Activated CD4-positive, CD25-positive, alpha-beta regulatory T cell treated with anti-CD3 and anti-CD28 coated beads, Interleukin-2, amount 50 U/mL, for 16 hours (primary cell): ENCODE measurements around the gene DSCAM.

Experiments
- DNase-seq: peaks from one replicate; pipeline ENCODE4 v3.0.0-alpha.2; 2020; ENCODE audit warnings: low read depth, low spot score

DSCAM gene

DNA sequence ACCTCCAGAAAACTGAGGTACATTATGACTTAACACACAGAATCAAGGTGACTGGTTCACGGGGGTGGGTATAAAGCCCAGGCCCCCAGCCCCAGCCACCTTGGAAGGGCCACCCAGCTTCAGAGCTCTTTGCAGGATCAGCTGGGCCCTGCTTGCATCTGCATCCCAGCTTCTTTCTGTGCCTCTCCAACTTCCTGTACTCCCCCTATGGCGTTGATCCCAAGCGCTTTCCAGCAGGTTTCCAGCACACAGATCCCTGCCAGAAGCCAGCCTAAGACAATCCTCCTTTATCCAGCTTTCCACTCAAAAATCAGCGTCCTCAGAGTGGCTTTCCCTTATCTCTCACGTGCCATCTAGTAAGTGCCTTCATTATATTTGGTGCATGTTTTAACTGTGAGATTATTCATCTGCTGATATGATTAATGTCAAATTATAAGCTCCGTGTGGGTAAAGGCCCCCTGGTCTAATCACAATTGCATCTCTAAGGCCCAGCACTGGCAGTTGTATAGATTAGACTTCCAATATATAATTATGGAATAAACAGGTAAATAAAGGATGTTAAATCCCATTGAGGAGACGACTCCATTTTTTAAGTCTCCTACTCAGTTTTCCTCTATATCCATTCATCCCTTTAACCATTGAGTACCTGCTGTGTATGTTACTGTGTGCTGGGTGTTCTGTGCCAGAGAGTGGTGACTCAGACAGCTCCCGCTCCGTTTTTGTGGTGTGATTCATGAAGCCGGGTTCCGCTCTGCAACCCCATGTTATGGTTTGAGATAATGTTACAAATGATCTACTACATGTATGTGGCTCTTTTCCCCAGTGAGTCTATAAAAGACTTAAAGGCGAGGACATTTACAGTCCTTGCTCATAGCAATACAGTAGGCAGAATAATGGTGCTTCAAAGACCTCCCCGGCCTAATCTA, 592.2 kb downstream of the DSCAM start:
- no peak for DNase-seq

DNA sequence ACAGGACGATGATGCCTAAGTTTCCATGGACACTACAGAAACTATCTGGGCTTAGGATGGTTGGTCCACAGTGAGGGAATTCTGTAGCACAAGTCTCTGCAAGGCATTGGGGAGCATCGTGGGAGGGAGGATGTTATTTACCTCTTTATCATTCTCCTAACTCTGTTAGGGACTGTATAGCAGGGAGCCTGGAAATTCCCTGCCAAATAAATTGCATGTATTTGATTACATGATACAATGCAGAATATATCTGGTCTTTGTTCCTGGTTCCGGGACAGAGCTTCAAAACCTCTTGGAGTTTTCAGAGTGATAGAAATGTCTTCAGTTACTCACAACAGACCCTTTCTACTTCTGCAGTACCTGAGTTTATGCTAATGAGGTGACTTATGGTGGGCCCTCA, 593.8 kb downstream of the DSCAM start:
- DNase-seq, result no peak

- no peak for DNase-seq
Measured at GRCh38 chr21:40250514-40251294, 596.3 kb downstream of the DSCAM start.

DNA sequence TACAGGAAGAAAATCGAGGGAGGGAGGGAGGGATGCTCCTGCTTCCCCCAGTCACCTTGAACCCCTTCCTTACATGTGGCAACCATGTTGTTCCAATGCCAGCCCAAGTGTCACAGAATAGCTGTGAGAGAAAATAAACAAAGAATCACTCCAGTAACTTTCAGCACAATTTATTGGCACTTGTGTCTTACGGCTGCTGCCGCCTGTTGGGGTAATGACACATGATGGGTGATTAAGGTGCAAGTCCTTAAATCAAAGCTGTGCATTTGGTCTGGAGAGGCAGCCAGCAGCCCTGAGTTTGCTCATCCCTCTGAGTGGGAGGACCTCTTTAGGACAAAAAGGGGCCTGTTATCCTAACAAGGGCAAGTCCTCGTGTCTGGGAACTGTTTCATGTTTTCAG, 602.0 kb downstream of the DSCAM start:
- no peak for DNase-seq

- no peak for DNase-seq
Measured at GRCh38 chr21:40243685-40244084, 603.3 kb downstream of the DSCAM start.

- no peak for DNase-seq
Measured at GRCh38 chr21:40242586-40243265, 604.2 kb downstream of the DSCAM start.

- DNase-seq, result no peak
Measured at GRCh38 chr21:40235528-40235927, 611.4 kb downstream of the DSCAM start.

- no peak for DNase-seq
Measured at GRCh38 chr21:40231979-40232378, 615.0 kb downstream of the DSCAM start.

DNA sequence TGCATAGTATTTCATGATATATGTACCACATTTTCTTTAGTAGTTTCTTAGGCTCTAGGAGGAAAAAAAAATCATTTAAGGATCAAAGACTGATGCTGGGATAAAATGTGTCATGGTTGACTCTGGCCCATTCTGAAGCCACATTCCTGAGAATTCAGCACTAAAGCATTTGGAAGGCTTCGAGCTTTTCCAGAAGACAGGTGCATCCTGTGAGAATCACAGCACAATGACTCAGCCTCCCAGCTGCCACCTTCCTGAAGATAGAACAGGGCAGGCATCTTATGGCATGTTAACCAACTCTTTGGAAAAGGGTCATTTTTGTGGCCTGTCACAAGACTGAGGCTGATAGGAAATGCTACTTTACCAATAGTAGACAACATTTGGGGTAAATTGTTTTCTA, 619.9 kb downstream of the DSCAM start:
- no peak for DNase-seq

DNA sequence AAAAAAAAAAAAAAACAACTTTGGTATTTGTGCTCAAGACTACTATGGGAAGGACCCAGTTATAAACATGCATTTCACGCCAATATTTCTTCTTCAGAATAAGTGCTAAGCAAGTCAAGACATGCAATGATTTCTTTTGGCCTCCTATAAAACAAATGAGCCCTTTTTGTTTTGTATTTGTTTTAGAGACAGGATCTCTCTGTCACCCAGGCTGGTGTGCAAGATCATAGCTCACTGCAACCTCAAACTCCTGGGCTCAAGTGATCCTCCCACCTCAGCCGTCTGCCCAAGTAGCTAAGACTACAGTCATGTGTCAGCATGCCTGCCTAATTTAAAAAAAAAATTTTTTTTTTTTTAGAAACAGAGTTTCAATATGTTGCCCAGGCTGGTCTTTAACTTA, 631.0 kb downstream of the DSCAM start:
- no peak for DNase-seq

GRCh38 chr21:40210251-40210650, 636.7 kb downstream of the DSCAM start:
- no peak for DNase-seq

- DNase-seq, result no peak
Measured at GRCh38 chr21:40208948-40209345, 638.0 kb downstream of the DSCAM start.

DNA sequence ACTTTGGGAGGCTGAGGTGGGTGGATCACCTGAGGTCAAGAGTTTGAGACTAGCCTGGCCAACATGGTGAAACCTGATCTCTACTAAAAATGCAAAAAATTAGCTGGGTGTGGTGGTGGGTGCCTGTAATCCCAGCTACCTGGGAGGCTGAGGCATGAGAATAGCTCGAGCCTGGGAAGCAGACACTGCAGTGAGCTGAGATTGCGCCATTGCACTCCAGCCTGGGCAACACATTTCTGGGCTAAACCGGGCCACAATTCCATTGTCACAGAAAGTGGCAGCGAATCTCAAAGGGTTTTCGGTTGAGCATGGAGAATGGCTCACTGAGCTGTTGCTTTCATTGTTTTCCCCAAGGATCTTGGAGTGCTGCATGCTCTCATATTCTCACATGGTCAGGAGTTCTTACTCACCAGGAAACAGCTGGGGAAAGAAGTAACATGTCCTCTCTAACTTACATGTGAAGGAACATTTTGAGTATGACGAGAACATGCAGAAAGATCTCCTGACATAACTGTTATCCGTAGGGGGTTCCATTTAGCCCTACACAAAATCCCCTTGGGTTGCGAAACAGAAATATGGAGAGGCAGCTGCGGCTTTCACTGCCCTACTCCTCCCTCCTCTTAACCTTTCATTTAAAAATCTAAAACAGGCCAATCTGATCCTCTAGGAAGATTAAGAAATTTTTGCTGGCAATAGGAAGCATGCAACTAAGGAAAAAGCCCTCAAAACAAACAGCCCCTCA, 638.6 kb downstream of the DSCAM start:
- no peak for DNase-seq

GRCh38 chr21:40200946-40201345, 646.0 kb downstream of the DSCAM start:
- no peak for DNase-seq

DNA sequence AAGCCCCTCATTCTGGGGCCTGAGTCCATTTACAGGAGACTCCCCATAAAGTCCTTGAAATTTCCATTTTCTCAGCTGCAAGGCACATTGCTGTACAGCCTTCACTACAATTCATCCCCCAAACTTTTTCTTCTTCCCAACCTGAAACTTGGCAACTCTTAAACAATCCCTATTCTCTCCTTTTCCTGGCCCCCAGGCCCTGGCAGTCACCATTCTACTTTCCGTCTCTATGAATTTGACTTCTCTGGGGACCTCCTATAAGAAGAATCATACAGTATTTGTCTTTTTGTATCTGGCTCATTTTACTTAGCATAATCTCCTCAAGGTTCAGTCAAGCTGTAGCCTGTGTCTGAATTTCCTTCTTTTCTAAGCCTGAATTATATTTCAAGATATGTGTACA, 646.8 kb downstream of the DSCAM start:
- no peak for DNase-seq

DNA sequence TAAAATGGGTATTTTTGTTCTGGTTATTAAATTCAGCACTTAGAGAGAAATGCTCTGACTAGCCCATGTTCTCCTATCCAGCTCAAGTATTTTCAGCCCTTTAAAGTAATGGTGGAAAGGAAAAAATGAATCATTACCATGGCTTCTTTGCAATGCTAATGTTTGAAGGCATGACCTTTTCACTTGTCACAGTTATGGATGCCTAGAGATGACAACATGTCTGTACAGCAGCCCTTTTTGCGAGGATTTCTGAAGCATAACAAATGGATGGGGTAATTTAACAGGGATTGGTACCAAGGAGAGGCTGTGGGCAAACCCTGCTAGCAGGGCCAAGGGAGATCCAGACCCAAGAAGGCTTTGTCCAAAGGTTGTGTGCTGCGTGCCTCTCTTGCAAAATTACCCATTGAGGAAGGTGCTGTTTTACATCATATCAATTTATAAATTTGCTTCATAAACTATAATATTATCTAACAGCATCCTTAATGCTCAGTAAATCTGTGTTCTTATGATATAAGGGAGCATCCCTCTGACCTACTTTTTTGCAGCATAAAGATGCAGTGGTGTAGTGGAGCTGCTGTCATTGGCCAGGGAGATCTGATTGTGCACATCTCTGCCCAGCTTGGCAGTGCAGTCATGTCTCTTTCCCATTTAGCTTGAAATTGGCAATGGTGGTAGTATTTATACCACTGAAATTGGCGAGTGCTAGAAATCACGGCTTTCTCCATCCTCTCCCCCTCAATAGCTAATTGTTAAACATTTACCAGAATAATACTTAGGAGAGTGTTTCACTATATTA, 652.6 kb downstream of the DSCAM start:
- DNase-seq, result no peak

DNA sequence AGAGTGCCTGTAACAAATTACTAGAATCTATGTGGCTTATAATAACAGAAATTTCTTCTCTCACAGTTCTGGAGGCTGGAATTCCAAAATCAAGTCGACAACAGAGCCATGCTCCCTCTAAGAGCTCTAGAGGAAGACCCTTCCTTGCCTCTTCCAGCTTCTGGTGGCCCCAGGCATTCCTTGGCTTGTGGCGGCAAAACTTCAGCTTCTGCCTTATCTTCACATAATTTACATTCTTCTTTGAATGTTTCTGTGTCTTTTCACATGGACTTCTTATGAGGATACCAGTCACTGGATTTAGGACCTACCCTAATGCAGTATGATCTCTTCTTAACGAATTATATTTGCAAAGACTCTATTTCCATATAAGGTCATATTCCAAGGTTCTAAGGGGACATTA, 655.3 kb downstream of the DSCAM start:
- no peak for DNase-seq

- no peak for DNase-seq
Measured at GRCh38 chr21:40191196-40191595, 655.8 kb downstream of the DSCAM start.

DNA sequence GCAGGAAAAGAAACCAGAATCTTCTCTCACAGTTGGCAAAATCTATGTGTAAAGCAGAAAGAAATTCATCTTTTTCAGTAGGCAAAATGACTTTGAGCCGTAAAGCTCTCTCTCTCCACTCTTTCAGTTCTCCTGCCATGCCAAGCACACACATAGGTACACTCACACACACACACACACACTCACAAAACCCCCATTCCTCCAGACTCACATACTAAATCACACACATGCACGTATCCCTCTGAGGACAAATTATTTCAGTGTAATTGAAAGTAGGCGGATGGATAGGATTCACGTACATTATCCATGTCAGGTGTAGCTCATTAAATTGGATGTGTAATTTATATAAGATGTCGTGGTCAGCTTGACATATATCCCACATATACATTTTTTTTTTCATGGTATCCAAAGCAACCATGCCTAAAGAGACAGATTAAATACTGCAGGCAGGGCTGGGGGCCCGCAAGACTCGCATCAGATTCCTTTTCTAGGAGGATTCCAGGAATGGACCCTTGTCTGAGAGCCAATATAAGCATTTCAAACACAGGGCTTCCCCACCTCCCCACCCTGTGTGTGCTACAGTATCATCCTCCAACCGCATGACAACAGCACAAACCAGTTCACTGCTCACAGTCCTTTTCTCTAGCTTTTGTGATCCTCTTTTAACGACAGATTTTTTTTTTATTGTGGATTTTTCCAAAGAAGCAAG, 658.9 kb downstream of the DSCAM start:
- DNase-seq, result no peak

- DNase-seq, result no peak
Measured at GRCh38 chr21:40187244-40187643, 659.7 kb downstream of the DSCAM start.
